GM03348 (cell line): ENCODE results near the gene PLS3.
"Not testable (repeated sequence)": the region's sequence is repeated elsewhere in the genome, so short reads cannot be mapped to it uniquely, and the experiment has no call there.

ENCODE experiments used
- DNase-seq: peaks from one replicate; pipeline ENCODE4 v3.0.0; 2012; ENCODE audit warnings: low spot score

The PLS3 gene

DNA sequence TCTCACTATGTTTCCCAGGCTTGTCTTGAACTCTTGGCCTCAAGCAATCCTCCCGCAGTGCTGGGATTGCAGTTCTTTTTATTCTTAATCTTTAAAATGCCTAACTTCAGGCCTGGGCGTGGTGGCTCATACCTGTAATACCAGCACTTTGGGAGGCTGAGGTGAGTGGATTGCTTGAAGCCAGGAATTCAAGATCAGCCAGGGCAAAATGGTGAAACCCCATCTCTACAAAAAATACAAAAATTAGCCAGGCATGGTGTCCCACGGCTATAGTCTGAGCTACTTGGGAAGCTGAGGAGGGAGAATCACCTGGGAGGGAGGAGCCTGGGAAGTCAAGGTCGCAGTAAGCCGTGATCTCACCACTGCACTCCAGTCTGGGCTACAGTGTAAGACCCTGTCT is 45.9 kb downstream of the PLS3 start:
- DNase-seq = no peak

DNA sequence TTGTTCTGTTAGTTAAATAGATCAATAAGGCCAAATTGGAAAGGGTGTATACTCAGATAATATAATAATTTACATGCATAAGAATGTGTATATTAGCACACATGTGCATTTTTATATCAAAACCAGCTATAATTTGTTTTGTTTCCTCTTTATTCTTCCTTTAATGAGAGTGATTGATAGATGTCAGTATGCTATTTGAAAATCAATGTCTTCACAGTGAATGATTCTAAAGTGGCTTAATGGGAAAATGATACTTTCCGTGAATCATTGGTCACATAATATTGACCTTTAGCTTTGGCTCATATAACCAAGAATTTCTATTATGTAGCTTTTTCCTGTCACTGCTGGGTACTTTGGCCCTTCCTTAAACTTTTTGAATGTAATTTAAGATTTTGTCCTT is 48.6 kb downstream of the PLS3 start:
- no peak for DNase-seq

DNA sequence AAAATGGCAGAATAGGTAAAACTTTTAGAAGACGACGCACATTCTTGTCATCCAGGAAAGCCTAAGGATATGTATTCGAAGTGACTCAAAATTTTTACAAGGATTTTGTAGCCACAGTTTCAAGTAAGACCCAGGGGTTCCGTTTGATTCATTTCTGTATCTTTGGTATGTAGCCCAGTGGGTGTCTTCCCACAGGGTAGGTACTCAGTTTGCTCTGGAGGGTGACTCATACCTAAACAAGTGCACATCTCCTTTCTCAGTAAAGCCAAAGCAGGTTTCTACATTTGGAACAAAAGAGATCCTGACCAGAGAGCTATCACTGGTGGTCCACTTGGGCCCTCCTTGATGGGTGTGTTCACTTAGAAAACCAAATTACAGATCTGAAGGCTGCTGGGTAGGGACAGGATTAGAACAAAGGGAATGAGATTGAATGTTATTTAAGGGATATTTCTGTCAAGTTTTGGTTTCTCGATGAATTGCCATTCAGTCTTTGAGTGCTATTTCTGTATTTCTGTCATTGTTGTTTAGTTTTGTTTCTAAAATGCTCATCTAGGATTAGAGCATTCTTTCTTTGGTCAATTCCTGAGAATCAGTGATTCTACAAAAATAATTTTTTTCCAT is 56.1 kb downstream of the PLS3 start:
- DNase-seq = peak; percentile 18

DNA sequence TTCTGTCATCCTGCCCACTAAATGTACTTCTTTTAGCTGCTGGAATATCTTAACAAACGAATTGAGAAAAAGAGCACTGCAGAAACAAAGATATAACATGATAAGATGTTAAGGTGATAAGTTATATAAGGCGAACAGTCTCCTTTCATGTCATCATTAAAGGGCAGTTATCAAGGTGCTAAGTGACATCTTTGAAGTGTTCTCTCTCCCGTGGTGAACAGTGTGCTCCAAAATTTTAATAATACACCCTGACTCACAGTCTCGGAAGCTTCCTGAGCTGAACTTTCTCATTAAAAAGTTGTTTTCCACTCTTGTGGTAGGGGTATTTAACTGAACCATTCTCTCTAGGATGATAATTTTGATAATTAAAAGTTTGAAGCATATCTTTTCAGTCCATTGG is 61.6 kb downstream of the PLS3 start:
- DNase-seq = no peak

DNA sequence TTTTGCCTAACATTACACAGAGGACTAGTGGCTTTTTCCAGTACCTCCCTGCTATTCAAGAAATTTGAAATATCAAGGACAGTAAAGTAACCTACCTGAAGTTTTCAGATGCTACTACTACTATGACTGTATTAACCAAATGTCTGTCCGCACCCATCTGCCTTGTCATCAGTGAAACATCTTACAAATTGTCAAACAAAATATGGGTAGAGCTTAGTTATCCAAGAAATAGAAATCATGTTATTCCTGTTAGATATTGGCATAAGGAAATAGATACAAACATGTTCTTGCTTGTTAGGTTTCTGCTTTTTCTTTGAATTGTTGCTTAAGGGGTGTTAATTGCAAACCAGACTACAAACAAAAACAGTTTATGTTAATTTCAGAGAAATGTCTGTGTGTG is 63.9 kb downstream of the PLS3 start:
- no peak for DNase-seq

DNA sequence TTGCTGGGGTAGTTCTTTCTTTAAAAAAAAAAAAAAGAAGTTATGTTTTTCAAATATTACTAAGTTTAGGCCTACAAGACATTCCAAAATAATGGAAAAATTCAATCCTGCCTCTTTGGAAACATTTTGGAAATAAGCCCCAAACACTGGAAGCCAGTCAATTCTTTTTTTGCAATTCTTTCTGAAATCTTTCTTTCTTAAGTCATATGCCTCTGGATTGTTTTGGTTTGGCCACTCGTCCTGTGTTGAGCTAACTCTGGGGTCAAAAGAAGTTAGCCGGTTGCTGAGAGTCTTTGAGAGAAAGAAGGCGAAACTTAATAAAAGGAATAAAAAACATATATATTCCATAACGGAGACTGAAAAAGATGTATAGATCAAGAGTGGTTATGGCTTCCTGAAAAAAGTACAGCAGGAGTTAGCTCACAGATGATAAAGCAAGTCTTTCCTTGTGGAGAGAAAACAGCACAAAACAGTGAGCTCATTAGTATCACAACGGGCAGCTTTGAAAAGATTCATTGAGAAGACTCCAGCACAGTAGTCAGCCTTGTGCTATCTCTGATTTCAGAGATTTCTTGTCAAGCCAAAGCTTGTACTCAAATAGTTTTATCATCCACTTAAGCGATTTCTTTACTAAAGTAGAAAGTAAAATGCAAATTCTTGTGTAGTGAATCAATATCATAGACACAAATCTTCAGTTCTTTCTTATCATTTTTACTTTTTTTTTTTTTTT is 64.8 kb downstream of the PLS3 start:
- peak; percentile 20 for DNase-seq

DNA sequence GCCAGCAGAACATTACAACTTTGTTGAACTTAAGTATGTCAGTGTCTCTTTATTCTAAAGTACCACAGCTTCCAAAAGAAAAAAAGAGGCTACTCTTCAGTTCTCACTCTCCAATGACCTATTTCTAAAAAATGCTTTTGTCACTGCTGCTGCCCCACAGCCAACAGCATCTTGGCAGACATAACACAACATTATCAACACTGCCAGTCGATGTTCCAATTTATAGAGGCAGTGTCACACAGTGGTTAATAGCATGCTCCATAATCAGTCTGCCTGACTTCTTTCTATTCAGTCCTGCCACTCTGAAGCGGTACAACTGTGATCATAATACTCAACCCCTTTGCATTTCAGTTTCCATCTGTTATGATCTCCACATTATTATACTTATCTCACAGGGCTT is 69.2 kb downstream of the PLS3 start:
- DNase-seq = no peak

DNA sequence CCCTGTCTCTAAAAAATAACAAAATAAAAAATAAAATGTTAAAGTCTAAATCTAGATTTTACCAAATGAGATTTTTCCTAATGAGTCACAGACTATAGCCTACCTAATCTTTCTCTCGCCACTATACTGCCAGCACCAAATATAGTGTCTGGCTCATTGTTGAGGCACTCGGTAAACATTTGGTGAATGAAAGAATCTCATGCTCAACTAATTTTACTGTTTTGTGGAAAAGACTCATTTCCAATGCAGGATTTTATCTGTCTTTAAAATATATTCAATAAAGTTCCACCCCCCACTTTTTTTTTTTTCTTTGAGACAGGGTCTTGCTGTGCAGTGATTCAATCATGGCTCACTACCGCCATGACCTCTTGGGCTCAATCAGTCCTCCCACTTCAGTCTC is 71.5 kb downstream of the PLS3 start:
- DNase-seq = no peak

DNA sequence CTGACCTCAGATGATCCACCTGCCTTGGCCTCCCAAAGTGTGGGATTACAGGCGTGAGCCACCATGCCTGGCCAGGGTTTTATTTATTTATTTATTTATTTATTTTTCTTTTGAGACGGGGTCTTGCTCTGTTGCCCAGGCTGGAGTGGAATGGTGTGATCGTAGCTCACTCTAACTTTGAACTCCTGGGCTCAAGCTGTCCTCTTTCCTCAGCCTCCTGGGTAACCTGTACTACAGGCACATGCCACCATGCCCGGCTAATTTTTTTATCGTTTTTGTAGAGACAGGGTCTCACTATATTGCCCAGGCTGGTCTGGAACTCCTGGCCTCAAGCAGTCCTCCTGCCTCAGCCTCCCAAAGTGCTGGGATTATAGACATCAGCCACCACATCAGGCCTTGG is 72.4 kb downstream of the PLS3 start:
- DNase-seq = not testable (repeated sequence)

DNA sequence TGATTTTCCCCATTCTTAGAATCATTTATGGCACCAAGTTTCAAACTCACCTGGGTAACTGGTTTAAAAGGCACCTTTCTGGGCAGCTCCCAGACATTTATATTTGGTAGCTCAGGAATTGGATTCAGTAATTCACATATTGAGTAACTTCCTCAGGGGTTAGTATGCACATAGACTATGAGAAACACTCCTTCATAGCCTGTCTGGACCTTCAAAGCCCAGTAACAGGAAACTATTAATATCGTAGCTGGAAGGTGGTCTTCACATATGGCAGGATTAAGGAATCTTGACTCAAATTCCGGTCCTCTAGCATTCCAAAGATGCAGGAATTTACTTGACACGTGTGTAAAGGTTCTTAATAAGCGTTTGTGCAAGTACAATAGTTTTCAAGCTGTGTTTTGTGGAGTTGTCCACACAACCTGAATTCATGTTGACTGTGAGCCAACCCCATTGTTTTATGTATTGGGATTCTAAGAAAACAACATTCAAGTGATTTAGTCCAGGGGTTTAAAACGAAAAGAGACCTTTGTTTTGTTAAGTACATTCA is 78.4 kb downstream of the PLS3 start:
- no peak for DNase-seq

DNA sequence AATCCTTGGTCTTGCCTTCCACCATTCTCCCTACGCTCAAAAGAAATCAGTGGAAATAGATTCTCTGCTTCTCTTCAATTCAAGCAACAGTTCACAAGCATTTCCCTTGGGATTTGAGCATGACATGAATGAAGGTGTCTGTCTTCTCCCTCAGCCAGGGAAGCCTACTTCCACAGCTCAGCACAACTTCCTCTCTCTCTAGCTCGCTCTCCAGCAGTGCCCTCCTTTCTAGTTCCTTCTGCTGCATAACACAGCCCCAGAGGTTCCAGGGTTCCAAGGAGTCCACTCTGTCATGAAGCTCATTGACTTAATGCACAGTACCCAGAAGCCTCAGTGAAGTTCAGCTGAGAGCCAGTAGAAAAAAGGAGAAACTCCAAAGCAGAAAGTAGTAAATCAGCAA is 81.3 kb downstream of the PLS3 start:
- DNase-seq = no peak

DNA sequence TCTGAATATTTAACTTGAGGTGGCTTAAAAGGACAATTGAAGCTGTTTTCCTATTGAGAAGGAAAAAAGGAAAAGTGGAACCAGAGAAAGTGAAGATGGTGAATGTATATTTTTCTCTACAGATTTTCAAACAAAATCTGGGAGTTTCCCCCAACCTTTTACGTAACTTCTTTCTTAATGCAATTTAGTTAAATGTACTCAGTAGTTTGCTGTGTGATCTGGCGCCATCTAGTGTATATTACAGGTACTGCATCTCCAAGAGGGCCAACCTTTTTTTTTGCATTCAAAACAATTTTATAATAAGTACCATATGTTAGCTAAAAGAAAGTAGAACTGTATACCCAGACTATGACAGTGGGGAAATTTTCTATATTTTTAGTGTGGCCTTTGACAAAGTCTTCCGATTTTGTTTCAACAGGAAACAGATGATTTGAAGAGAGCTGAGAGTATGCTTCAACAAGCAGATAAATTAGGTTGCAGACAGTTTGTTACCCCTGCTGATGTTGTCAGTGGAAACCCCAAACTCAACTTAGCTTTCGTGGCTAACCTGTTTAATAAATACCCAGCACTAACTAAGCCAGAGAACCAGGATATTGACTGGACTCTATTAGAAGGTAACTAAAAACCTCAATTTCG is 82.0 kb downstream of the PLS3 start:
- DNase-seq = peak; percentile 23

DNA sequence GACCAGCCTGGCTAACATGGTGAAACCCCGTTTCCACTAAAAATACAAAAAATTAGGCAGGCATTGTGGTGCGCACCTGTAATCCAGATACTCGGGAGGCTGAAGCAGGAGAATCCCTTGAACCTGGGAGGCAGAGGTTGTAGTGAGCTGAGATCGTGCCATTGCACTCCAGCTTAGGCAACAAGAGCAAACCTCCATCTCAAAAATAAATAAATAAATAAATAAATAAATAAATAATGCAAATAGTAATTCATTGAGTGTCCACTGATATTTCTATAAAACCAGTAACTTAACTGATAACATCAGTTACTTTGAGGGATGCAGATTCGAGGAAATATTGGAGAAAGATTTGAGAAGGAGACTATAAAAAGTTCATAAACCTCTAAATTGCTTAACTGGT is 83.4 kb downstream of the PLS3 start:
- DNase-seq = not testable (repeated sequence)

DNA sequence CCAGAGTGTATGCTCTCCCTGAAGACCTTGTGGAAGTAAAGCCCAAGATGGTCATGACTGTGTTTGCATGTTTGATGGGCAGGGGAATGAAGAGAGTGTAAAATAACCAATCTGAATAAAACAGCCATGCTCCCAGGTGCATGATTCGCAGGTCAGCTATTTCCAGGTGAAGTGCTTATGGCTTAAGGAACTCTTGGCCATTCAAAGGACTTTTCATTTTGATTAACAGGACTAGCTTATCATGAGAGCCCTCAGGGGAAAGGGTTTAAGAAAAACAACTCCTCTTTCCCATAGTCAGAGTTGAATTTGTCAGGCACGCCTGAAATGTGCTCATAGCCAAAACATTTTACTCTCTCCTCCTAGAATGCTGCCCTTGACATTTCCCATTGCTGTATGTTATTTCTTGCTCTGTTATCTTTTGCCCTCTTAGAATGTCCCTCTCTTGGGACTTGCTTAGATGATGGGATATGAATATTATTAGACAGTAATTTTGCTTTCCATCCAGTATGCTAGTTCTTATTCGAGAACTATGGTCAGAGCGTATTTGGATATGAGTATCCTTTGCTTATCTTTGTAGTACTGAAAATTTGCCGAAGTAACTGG is 88.6 kb downstream of the PLS3 start:
- no peak for DNase-seq

DNA sequence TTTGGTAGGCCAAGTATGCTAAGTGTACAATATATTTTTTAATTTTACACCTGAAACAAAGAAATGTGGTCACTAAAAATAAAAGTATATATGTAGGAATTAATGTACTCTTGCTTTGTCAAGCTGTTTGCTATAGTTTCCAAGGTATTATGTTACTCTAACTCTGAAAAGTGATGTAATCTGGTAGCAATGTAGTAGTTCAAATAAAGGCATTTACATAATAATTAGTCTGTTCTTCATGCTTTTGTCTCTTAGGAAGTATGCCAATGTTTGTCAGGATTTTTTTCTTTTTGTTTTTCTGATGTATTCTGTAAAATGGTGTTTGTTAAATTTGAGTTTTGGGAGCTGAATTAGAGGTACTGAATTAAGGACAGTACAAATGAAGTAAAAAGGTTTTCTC is 89.5 kb downstream of the PLS3 start:
- DNase-seq = no peak

DNA sequence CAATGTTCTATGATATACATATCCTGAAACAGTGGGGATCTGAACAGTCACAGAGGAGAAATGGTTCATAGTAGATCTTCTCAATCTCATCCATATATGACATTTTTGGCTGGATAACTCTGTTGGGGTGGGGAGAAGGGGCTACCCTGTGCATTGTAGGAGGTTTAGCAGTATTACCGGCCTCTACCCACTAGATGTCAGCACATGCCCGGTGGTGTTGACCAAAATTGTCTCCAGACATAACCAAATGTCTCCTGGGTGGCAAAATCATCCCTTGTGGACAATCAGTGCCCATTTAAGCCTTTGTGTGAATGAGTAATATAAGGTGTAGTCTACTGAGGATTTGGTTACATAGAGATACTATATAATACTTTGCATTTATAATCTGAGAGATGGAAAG is 89.9 kb downstream of the PLS3 start:
- peak; percentile 24 for DNase-seq

DNA sequence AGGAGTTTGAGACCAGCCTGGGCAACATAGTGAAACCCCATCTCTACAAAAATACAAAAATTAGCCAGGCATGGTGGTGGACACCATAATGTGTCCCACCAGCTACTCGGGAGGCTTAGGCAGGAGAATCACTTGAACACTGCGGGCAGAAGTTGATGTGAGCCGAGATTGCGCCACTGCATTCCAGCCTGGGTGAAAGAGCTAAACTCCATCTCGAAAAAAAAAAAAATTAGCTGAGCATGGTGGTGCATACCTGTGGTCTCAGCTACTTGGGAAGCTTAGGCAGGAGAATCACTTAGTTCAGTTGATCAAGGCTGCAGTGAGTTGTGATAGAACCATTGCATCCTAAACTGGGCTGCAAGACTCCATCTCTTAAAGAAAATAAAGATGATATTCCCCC is 91.2 kb downstream of the PLS3 start:
- DNase-seq = no peak

DNA sequence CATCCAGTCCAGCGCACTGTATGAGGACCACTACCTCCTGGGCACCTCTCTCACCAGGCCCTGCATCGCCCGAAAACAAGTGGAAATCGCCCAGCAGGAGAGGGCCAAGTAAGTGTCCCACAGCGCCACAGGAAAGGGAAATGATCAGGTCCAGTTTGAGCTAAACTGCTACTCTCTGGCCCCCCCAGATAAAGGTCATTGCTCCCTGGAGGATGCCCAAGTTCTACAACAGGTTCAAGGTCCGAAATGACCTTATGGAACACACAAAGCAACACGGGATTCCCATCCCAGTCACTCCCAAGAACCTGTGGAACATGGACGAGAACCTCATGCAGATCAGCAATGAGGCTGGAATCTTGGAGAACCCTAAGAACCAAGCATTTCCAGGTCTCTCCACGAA is 104.1 kb downstream of the PLS3 start:
- no peak for DNase-seq

DNA sequence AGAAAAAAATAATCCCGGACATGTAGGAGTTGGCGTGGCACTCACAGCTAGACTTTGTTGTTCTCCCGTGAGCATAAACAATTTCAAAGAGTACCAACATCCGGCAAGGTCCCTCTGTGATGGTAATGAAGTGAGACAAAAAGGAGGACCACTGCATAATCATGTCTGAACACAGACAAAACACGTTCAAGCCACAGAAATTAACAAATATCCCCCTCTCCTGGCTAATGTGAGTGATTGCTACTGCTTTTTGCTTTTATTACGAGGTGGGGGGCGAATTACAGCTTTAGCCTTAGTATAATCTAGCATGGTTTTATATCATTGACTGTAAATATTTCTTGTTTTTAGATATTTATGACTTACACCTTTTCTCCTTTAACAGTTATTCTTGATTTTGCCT is 118.5 kb downstream of the PLS3 start:
- DNase-seq = peak; percentile 31

DNA sequence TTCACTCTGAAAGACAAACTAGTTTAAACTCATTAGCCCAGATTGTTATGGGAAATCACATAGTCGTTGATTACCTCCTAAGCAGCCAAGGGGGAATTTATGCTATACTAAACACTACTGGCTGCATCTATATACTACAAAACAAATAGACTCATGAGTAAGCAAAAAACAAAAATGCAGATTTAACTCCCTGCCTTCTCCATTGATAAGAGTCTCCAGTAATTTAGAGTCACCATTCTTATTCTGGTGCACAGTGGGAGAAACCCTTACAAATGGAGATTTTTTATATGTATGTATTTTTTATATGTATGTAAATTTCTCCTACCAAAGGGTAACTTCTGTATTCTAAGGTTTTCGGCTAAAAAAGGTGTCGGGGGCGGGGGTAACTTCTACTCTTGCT is 126.6 kb downstream of the PLS3 start:
- DNase-seq = no peak

DNA sequence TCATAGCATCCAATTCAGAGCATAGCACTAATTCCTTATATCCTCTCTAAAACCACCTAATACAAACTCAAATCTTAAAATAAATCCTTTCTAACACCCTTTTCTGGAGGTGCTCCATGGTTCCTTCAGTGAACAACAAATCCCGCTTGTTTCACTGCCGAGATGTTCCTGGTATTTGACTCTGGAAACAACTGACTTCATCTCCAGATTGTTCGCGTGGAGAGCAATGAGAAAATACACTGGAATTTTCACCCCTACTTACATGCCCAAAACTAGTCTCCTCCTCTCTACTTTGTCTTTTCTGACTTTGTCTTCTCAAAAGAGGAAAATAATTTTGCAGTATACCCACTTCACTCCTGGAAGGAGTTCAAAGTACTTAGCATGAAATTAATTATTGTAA is 129.0 kb downstream of the PLS3 start:
- peak; percentile 13 for DNase-seq

DNA sequence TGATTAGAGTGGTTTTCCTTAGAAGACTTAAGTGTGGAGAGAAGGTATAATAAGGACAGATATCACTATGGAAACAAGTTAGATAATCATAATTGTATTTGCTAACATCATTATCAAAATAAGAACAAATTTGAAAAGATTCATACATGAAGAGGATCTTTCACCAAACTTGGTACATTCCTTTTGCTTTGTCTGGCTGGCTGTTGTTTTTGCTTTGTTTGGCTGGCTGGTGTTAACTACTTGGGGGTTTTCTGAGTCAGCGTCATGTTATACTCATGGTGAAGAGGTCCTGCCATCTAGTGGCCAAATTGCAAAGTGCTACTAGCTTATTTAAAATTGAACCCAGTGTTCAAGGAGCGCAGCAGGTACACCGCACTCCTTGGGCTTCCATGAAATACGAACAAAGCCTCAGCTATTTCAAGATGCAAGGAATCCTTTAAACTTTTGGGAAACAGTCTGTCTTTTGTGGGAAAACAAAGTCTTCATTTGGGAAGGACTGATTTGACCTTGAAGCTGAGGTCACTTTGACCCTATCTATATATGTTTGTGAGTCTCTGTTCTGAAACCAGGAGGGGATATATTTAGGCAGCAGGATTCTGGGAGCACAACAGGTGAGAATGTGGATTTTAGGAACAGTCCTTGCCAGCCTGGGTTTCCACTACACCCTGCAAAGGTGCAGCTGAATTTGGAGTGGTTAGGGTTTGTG is 129.7 kb downstream of the PLS3 start:
- peak; percentile 51 for DNase-seq
